Endothelial cell of umbilical vein (primary cell): ENCODE data around the gene ABCA9. TPM values are rescaled to one million over a fixed set of nuclear protein-coding genes. Genes with fewer than 3 reads are reported as not detected.

Source experiments
- BruUV-seq: library from RNA; stranded (reverse); fragments of 400-500 nt; replicated peaks from 2 replicates; lab custom pipeline; 2021; lab: Mats Ljungman, UMichigan
- CTCF ChIA-PET: fragments of 300-600, 350-600 bp; sonication (Branson Sonifier 250); formaldehyde crosslinking; loops from one replicate; lab custom pipeline; 2021; ENCODE audit warnings: antibody characterized with exemption, inconsistent platforms; lab: Charles Lee
- POLR2A ChIA-PET: fragments of 300-600, 350-600 bp; sonication (Branson Sonifier 250); formaldehyde crosslinking; loops from one replicate; lab custom pipeline; 2021; ENCODE audit warnings: antibody characterized with exemption, inconsistent platforms; lab: Charles Lee
- DNase-seq: peaks from one replicate; pipeline ENCODE4 v3.0.0-alpha.2; 2011; ENCODE audit warnings: low read depth, low spot score
- FAIRE-seq: peaks from 2 replicates; lab custom pipeline; 2011; peaks lifted over from hg19 to GRCh38; lab: Jason Lieb, UNC
- H2AFZ ChIP-seq: 2 replicates; pipeline ENCODE4 v1.6.0; 2012; ENCODE audit warnings: low read depth, low read length, control low read depth, inconsistent platforms
- H3K27ac ChIP-seq: 2 replicates; pipeline ENCODE4 v1.5.1; 2011; ENCODE audit warnings: low read depth, mild to moderate bottlenecking, control low read depth, low read length, moderate library complexity; ENCODE audit not compliant: insufficient read depth
- H3K27me3 ChIP-seq, 2 experiments: 2 replicates each; pipeline versions ENCODE4 v1.6.0 to v1.6.1; 2011; ENCODE audit warnings: low read length in 2 of 2, mixed read lengths in 1 of 2; ENCODE audit not compliant: control insufficient read depth in 2 of 2, insufficient read depth in 2 of 2
- H3K36me3 ChIP-seq, 2 experiments: 2 replicates in 1 of 2; 3 replicates in 1 of 2; pipeline ENCODE4 v1.5.1; 2011; ENCODE audit warnings: low read length in 2 of 2, mild to moderate bottlenecking in 1 of 2, moderate library complexity in 1 of 2; ENCODE audit not compliant: control insufficient read depth in 2 of 2, insufficient read depth in 2 of 2; ENCODE audit errors: extremely low read depth in 1 of 2
- H3K4me1 ChIP-seq: 3 replicates; pipeline ENCODE4 v1.5.1; 2011; ENCODE audit warnings: mild to moderate bottlenecking, low read length; ENCODE audit not compliant: control insufficient read depth, insufficient read depth; ENCODE audit errors: extremely low read depth
- H3K4me2 ChIP-seq: 2 replicates; pipeline ENCODE4 v1.6.1; 2011; ENCODE audit warnings: low read length, control low read depth, mixed read lengths; ENCODE audit not compliant: insufficient read depth
- H3K4me3 ChIP-seq, 3 experiments: fragments of 200-600 bp in 1 of 3; sonication (generic), shearing (Covaris generic) in 1 of 3; replicated peaks in 1 of 3; 2 replicates each; pipeline ENCODE4 v1.5.1; 2011 to 2016; ENCODE audit warnings: control low read depth in 3 of 3, low read length in 3 of 3, mild to moderate bottlenecking in 2 of 3, inconsistent platforms in 1 of 3, low read depth in 1 of 3, moderate library complexity in 1 of 3; ENCODE audit not compliant: insufficient read depth in 1 of 3
- H3K79me2 ChIP-seq: 2 replicates; pipeline ENCODE4 v1.6.0; 2012; ENCODE audit warnings: low read length, inconsistent platforms; ENCODE audit not compliant: control insufficient read depth, insufficient read depth
- H3K9ac ChIP-seq: replicated peaks from 2 replicates; pipeline ENCODE3; 2011; ENCODE audit warnings: low read length, control low read depth; ENCODE audit not compliant: insufficient read depth; ENCODE audit errors: extremely low read depth
- H3K9me1 ChIP-seq: replicated peaks from 3 replicates; pipeline ENCODE4 v1.6.0; 2011; ENCODE audit warnings: mild to moderate bottlenecking, low read length; ENCODE audit not compliant: control insufficient read depth, insufficient read depth; ENCODE audit errors: extremely low read depth
- H3K9me3 ChIP-seq: replicated peaks from 2 replicates; pipeline ENCODE4 v1.5.1; 2012; ENCODE audit warnings: low read length, inconsistent platforms; ENCODE audit not compliant: control insufficient read depth, insufficient read depth
- H4K20me1 ChIP-seq: replicated peaks from 2 replicates; pipeline ENCODE3; 2011; ENCODE audit warnings: mild to moderate bottlenecking, low read length; ENCODE audit not compliant: control insufficient read depth, insufficient read depth; ENCODE audit errors: extremely low read depth
- CTCF ChIP-seq, 2 donors: IDR thresholded peaks; 1 replicate in 1 of 2; 2 replicates in 1 of 2; pipeline ENCODE4 v1.5.1; 2011; ENCODE audit warnings: low read length in 2 of 2, mild to moderate bottlenecking in 2 of 2, moderate library complexity in 2 of 2, control low read depth in 1 of 2, inconsistent platforms in 1 of 2, low read depth in 1 of 2; ENCODE audit not compliant: insufficient read depth in 1 of 2; ENCODE audit errors: extremely low read depth in 1 of 2
- EZH2 ChIP-seq: IDR thresholded peaks from 2 replicates; pipeline ENCODE4 v1.6.1; 2012; ENCODE audit warnings: borderline replicate concordance, low read depth, mild to moderate bottlenecking, moderate library complexity, low read length, inconsistent platforms; ENCODE audit not compliant: severe bottlenecking
- FOS ChIP-seq: IDR thresholded peaks from 2 replicates; pipeline ENCODE4 v1.6.1; 2011; ENCODE audit warnings: mild to moderate bottlenecking, low read length, moderate library complexity, borderline replicate concordance; ENCODE audit not compliant: insufficient read depth
- GATA2 ChIP-seq: IDR thresholded peaks from 2 replicates; pipeline ENCODE4 v1.7.0; 2011; ENCODE audit warnings: low read depth, mild to moderate bottlenecking, moderate library complexity, mixed read lengths, low read length; ENCODE audit not compliant: insufficient read length, insufficient read depth
- JUN ChIP-seq: IDR thresholded peaks from 2 replicates; pipeline ENCODE4 v1.6.1; 2011; ENCODE audit warnings: borderline replicate concordance, low read depth; ENCODE audit not compliant: insufficient read length, insufficient read depth
- MAX ChIP-seq: IDR thresholded peaks from 2 replicates; pipeline ENCODE4 v1.6.1; 2011; ENCODE audit not compliant: insufficient read depth, insufficient read length
- MYC ChIP-seq: IDR thresholded peaks from one replicate; pipeline ENCODE4 v1.6.1; 2011; ENCODE audit warnings: mild to moderate bottlenecking, low read depth, low read length
- POLR2A ChIP-seq: IDR thresholded peaks from 2 replicates; pipeline ENCODE4 v1.6.1; 2012; ENCODE audit warnings: low read depth, mild to moderate bottlenecking, control low read depth, low read length
- POLR2AphosphoS5 ChIP-seq: IDR thresholded peaks from 2 replicates; pipeline ENCODE4 v1.6.1; 2012; ENCODE audit warnings: low read depth, mild to moderate bottlenecking, control low read depth, low read length, moderate library complexity; ENCODE audit not compliant: insufficient read depth
- dilution Hi-C: fragments of 300-500 bp; cut with MboI; formaldehyde crosslinking; loops from one replicate; pipeline ENCODE4 v1.15.0; 2019; ENCODE audit warnings: low sequenced_read_pairs; ENCODE audit not compliant: extremely low pct_ligation_motif_present
- intact Hi-C: fragments of 100-400 bp; cut with micrococcal nuclease; formaldehyde crosslinking; loops from one replicate; pipeline ENCODE4 v1.10.0; 2022
- polyA plus RNA-seq, 4 experiments: library from polyadenylated mRNA; depleted of rRNA in 3 of 4; stranded (reverse) in 3 of 4; unstranded in 1 of 4; fragments of >200 nt; gene quantifications; 2 replicates each; pipeline versions ENCODE4 v1.2.1 to v1.2.3, GENCODE V29; 2011 to 2012; ENCODE audit warnings: missing spikeins in 1 of 4
- total RNA-seq: library from RNA; stranded (reverse); gene quantifications from 2 replicates; pipeline ENCODE4 v1.2.3, GENCODE V29; 2021

Gene ABCA9
- total and polyA plus RNA-seq, 2 donors (not counting 3 experiments of a cell fraction or from before 2014, with no cell fraction given) = 2.7 to 7.7 TPM

- no peak overlapping the region for H3K27ac ChIP-seq
- H3K4me3 ChIP-seq = no peak overlapping the region
- H3K79me2 ChIP-seq = no peaks in the 10 kb centered on the region
- no TSS peak for BruUV-seq
- H3K9me3 ChIP-seq = no peaks in the 10 kb centered on the region
- no peaks in the 10 kb centered on the region for H3K27me3 ChIP-seq
- no peak overlapping the region for H2AFZ ChIP-seq
- peaks cover 0 to 3% of the 10 kb centered on the region in 2 experiments for H3K36me3 ChIP-seq
- TF ChIP-seq GATA2 (no peak), POLR2AphosphoS5 (no peak), EZH2 (no peak), JUN (no peak), CTCF (IDR thresholded peaks at IDR 0.05; ENCODE audit: extremely low read depth in 1 of 2, insufficient read depth in 1 of 2, low read depth in 1 of 2, low read length in 2 of 2) (no peak), MYC (no peak), POLR2A (no peak), FOS (no peak), MAX (no peak)
- FAIRE-seq = no peak
- H3K4me1 ChIP-seq = peaks cover 22% of the 10 kb centered on the region
- H3K4me2 ChIP-seq = no peak overlapping the region
- ChIA-PET POLR2A (no interaction called here), CTCF (no interaction called here)
- H4K20me1 ChIP-seq = no peaks in the 10 kb centered on the region
- DNase-seq = no peak
- H3K9me1 ChIP-seq = no peaks in the 10 kb centered on the region
- H3K9ac ChIP-seq = no peak overlapping the region
- dilution Hi-C loops = no loop called here
- intact Hi-C loops = no loop called here
Observed at GRCh38 chr17:69043098-69043734, 17.5 kb downstream of the ABCA9 start.
